Upper lobe of left lung (tissue), 6 donors: ENCODE data around the gene ERC1. TPM values are rescaled to one million over a fixed set of nuclear protein-coding genes. Genes with fewer than 3 reads are reported as not detected.
A peak's percentile ranks its signal among the peaks of the same experiment; 100 is the strongest.

Experiments
- ATAC-seq, 2 donors: fragments of 200-7000 bp; cut with Tn5 transposase; one replicate each; pipeline ENCODE4 v1.9.1; 2022; ENCODE audit warnings: mild to moderate bottlenecking in 2 of 2, moderate library complexity in 2 of 2; ENCODE audit not compliant: low FRiP score in 2 of 2
- DNase-seq, 2 donors: peaks; one replicate each; pipeline ENCODE4 v3.0.0-alpha.2; 2019 to 2020
- H3K27ac ChIP-seq, 4 donors: fragments of 200-600 bp; sonication (generic); one replicate each; pipeline ENCODE4 v1.5.1; 2016 to 2019
- H3K27me3 ChIP-seq, 4 donors: fragments of 200-600 bp; sonication (generic); one replicate each; pipeline ENCODE4 v1.5.1; 2017 to 2019
- H3K36me3 ChIP-seq, 4 donors: fragments of 200-600 bp; sonication (generic); one replicate each; pipeline ENCODE4 v1.5.1; 2016 to 2019
- H3K4me1 ChIP-seq, 4 donors: fragments of 200-600 bp; sonication (generic); one replicate each; pipeline ENCODE4 v1.5.1; 2018 to 2019
- H3K4me3 ChIP-seq, 4 donors: fragments of 200-600 bp; sonication (generic); one replicate each; pipeline ENCODE4 v1.5.1; 2017 to 2019; ENCODE audit warnings: mild to moderate bottlenecking in 2 of 4, moderate library complexity in 1 of 4
- H3K9me3 ChIP-seq, 4 donors: fragments of 200-600 bp; sonication (generic); one replicate each; pipeline ENCODE4 v1.5.1; 2018 to 2019
- EP300 ChIP-seq, 4 donors: sonication (generic); formaldehyde crosslinking; IDR thresholded peaks; one replicate each; pipeline ENCODE4 v1.5.1; 2017; ENCODE audit warnings: antibody characterized with exemption in 4 of 4, control low read depth in 2 of 4
- POLR2A ChIP-seq, 4 donors: fragments of 450-650 bp; IDR thresholded peaks; one replicate each; pipeline ENCODE4 v1.5.1; 2016 to 2017; ENCODE audit warnings: antibody characterized with exemption in 4 of 4, mild to moderate bottlenecking in 2 of 4
- POLR2AphosphoS5 ChIP-seq, 2 donors: sonication (generic); formaldehyde crosslinking; IDR thresholded peaks; one replicate each; pipeline ENCODE4 v1.5.1; 2017; ENCODE audit warnings: antibody characterized with exemption in 2 of 2
- WGBS, 2 donors: methylation state at CpG; one replicate each; pipeline ENCODE4 v1.1.5; 2017 to 2018; 5-methylcytosine and 5-hydroxymethylcytosine counted together
- total RNA-seq, 6 donors: library from RNA; depleted of rRNA in 4 of 6; stranded (reverse); fragments of >200 nt in 4 of 6; gene quantifications; one replicate each; pipeline versions ENCODE4 v1.1.0 to v1.2.1, GENCODE V29; 2016 to 2021
- TF ChIP-seq, protein P1 (sequence below), 6 experiments: fragments of 450-650 bp in 4 of 6; fragments of 200-600 bp in 2 of 6; sonication (generic) in 2 of 6; IDR thresholded peaks; one replicate each; pipeline ENCODE4 v1.5.1; 2016 to 2019; ENCODE audit warnings: antibody characterized with exemption in 6 of 6
- donor health status: DM: no; HTN: no; CAD: no; lungs with moderate emphysema.
- donor health status: DM: no; HTN: yes; CAD: no; lungs with severe emphysema.

The ERC1 gene
- total RNA-seq, 6 donors from 2014 or later = 37.7 to 158 (median 60.1) TPM

DNA sequence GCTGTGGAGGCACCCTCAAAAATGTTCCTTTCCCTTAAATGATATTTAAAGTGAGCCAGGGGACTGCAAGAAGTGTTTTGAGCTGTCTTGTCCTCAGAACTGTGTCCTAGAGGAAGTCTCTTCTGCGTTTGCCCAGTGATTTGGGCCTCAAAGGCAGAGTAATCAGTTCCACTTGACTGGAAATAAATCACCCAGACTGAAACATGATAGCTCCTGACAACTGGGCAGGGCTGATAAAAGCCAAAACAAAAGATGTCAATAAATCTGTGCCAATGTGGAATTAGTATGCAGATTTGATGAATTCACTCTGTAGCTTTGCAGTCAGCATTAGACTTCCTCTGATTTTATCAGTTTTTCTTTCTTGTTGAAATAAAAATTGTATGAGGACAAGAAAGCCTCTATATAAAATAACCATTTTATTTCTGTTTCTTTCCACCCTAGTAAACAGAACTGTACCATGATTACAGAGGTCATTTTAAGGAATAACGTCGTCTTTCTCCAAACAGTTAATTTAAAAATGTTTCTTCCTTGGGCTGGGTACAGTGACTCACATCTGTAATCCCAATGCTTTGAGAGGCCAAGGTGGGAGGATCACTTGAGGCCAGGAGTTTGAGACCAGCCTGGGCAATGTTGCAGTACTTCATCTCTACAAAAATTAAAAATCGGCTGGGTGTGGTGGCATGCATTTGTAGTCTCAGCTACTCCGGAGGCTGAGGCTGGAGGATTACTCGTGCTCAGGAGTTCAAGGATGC is 180.8 kb downstream of the ERC1 start:
- WGBS, 2 donors = 61 to 71% methylated on average over 6 of the region's 6 CpGs
- ATAC-seq = no peak

DNA sequence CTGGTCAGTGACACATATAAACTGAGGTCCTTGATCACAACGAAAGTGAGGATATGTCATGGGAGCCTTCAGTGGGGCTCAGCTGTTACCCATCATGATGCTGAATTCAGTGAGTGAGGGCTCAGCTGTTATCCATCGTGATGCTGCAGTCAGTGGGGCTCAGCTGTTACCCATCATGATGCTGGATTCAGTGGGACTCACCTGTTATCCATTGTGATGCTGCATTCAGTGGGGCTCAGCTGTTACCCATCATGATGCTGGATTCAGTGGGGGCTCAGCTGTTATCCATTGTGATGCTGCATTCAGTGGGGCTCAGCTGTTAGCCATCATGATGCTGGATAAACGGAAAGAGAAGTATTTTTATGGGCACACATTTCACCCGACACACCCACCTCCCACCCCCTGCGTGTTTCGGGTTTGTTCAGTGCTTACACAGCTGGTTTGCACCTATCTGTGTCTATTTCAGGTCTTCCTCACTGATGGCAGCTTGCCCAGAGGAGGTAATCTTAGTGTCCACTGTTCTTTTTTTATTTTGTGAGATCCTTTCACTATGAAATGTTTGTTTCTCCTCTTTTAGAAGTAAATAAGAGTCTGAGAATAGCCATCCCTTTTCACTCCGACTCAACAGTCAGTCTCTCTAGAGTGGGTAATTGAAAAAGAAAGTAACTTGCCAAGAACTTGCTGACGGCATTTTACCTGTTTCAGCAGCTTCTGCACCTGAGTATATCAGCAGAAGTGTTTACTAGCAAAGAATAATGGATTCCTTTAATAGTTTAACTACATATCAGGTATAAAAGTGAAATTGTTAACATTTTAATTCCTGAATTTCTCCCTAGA is 183.0 kb downstream of the ERC1 start:
- TF ChIP-seq EP300 (IDR thresholded peaks at IDR 0.05) (no peak), POLR2A (IDR thresholded peaks at IDR 0.05) (no peak)
- TF ChIP-seq, protein P1, sequence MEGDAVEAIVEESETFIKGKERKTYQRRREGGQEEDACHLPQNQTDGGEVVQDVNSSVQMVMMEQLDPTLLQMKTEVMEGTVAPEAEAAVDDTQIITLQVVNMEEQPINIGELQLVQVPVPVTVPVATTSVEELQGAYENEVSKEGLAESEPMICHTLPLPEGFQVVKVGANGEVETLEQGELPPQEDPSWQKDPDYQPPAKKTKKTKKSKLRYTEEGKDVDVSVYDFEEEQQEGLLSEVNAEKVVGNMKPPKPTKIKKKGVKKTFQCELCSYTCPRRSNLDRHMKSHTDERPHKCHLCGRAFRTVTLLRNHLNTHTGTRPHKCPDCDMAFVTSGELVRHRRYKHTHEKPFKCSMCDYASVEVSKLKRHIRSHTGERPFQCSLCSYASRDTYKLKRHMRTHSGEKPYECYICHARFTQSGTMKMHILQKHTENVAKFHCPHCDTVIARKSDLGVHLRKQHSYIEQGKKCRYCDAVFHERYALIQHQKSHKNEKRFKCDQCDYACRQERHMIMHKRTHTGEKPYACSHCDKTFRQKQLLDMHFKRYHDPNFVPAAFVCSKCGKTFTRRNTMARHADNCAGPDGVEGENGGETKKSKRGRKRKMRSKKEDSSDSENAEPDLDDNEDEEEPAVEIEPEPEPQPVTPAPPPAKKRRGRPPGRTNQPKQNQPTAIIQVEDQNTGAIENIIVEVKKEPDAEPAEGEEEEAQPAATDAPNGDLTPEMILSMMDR (IDR thresholded peaks at IDR 0.05) = no peak
- peaks cover 0 to 5% (median 0%) of the 10 kb centered on the region in 4 donors for H3K4me1 ChIP-seq
- ATAC-seq = no peak
- no peak overlapping the region for H3K4me3 ChIP-seq
- peaks cover 0 to 3% (median 0%) of the 10 kb centered on the region in 4 donors for H3K36me3 ChIP-seq
- DNase-seq = no peak
- H3K27ac ChIP-seq = no peak overlapping the region
- 73 to 77% methylated on average over 8 of the region's 8 CpGs for WGBS, 2 donors
- no peaks in the 10 kb centered on the region for H3K9me3 ChIP-seq
- H3K27me3 ChIP-seq = no peaks in the 10 kb centered on the region

More for the DNA sequence above, 180.8 kb downstream of the ERC1 start:
- Histone ChIP-seq H3K4me1 (peaks cover 0 to 5% (median 0%) of the 10 kb centered on the region in 4 donors), H3K4me3 (no peak overlapping the region), H3K27ac (peak overlapping the region in 1 of 4 donors; percentile 12), H3K9me3 (no peaks in the 10 kb centered on the region), H3K27me3 (no peaks in the 10 kb centered on the region), H3K36me3 (peaks cover 0 to 3% (median 0%) of the 10 kb centered on the region in 4 donors)
- TF ChIP-seq POLR2AphosphoS5 (IDR thresholded peaks at IDR 0.05) = peak in 1 of 2 donors; percentile 18
- TF ChIP-seq, protein P1 (IDR thresholded peaks at IDR 0.05) = no peak
- no peak for DNase-seq

DNA sequence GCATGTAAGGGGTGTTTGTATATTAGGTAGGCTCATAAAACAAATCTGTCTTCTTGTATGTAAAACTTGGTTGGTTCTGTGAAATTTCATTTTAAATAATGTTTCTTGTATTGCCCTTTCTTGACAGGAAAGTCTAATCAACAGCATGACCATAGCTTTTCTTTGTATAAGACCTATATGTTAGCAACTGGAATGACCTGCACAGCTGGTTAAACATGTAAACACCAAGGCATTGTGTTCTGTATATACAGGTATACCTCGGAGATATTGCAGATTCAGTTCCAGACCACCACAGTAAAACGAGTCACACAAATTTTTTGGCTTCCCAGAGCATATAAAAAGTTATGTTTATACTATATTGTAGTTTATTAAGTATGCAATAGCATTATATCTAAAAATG is 183.6 kb downstream of the ERC1 start:
- H3K27me3 ChIP-seq = no peaks in the 10 kb centered on the region
- H3K9me3 ChIP-seq = no peaks in the 10 kb centered on the region
- H3K4me1 ChIP-seq = peaks cover 0 to 5% (median 0%) of the 10 kb centered on the region in 4 donors
- no peak for ATAC-seq
- no peak overlapping the region for H3K27ac ChIP-seq
- peaks cover 0 to 3% (median 0%) of the 10 kb centered on the region in 4 donors for H3K36me3 ChIP-seq
- TF ChIP-seq POLR2AphosphoS5 (IDR thresholded peaks at IDR 0.05) = no peak
- TF ChIP-seq EP300 (IDR thresholded peaks at IDR 0.05) = no peak
- TF ChIP-seq POLR2A (IDR thresholded peaks at IDR 0.05) = no peak
- TF ChIP-seq, protein P1 (IDR thresholded peaks at IDR 0.05) = no peak
- WGBS, 2 donors = 79 to 81% methylated on average over 2 of the region's 2 CpGs
- H3K4me3 ChIP-seq = no peak overlapping the region
- DNase-seq = no peak

DNA sequence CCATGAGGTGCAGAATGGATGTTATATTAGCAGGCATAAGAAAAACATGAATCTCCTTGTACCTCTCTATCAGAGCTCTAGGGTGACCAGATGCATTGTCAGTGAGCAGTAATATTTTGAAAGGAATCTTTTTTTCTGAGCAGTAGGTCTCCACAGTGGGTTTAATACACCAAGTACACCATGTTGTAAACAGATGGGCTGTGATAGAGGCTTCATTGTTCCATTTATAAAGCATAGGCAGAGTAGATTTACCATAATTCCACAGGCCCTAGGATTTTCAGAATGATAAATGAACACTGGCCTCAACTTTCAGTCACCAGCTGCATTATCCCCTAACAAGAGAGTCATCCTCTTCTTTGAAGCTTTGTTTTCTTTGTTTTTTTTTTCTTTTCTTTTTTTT is 185.2 kb downstream of the ERC1 start:
- H3K36me3 ChIP-seq = peaks cover 0 to 7% (median 2%) of the 10 kb centered on the region in 4 donors
- peaks cover 0 to 5% (median 0%) of the 10 kb centered on the region in 4 donors for H3K4me1 ChIP-seq
- ATAC-seq (no peak), DNase-seq (no peak)
- H3K4me3 ChIP-seq = no peak overlapping the region
- TF ChIP-seq POLR2AphosphoS5 (IDR thresholded peaks at IDR 0.05) (no peak), EP300 (IDR thresholded peaks at IDR 0.05) (no peak), POLR2A (IDR thresholded peaks at IDR 0.05) (no peak)
- TF ChIP-seq, protein P1 (IDR thresholded peaks at IDR 0.05) = no peak
- H3K27ac ChIP-seq = no peak overlapping the region
- no peaks in the 10 kb centered on the region for H3K9me3 ChIP-seq
- H3K27me3 ChIP-seq = no peaks in the 10 kb centered on the region
